Muscle layer of duodenum (tissue), 2 donors: Measurements from ENCODE around the gene LRMDA.

Experiments used
- H3K27ac ChIP-seq: one replicate; pipeline ENCODE4 v1.7.0; 2013; ENCODE audit warnings: mild to moderate bottlenecking, low read length
- H3K27me3 ChIP-seq: one replicate; pipeline ENCODE4 v1.7.0; 2013; ENCODE audit warnings: low read depth, mild to moderate bottlenecking, control low read depth, low read length
- H3K36me3 ChIP-seq, 2 donors: one replicate each; pipeline ENCODE4 v1.7.0; 2013; ENCODE audit warnings: low read length in 2 of 2, control low read depth in 1 of 2, mild to moderate bottlenecking in 1 of 2; ENCODE audit not compliant: insufficient read depth in 2 of 2, control insufficient read depth in 1 of 2
- H3K4me1 ChIP-seq, 2 donors: one replicate each; pipeline ENCODE4 v1.7.0; 2013; ENCODE audit warnings: low read length in 2 of 2, mild to moderate bottlenecking in 2 of 2, control low read depth in 1 of 2, moderate library complexity in 1 of 2; ENCODE audit not compliant: insufficient read depth in 2 of 2, control insufficient read depth in 1 of 2
- H3K4me3 ChIP-seq, 2 donors: one replicate each; pipeline ENCODE4 v1.7.0; 2013; ENCODE audit warnings: low read length in 2 of 2, low read depth in 1 of 2, mild to moderate bottlenecking in 1 of 2
- H3K9me3 ChIP-seq, 2 donors: one replicate each; pipeline ENCODE4 v1.7.0; 2013; ENCODE audit warnings: low read length in 2 of 2, control low read depth in 1 of 2, mild to moderate bottlenecking in 1 of 2; ENCODE audit not compliant: control insufficient read depth in 1 of 2
- donor health status: healthy.

LRMDA gene

GRCh38 chr10:76188216-76188615, 756.8 kb downstream of the LRMDA start:
- peaks cover 0 to 12% of the 10 kb centered on the region in 2 donors for H3K4me1 ChIP-seq
- no peak overlapping the region for H3K4me3 ChIP-seq
- no peaks in the 10 kb centered on the region for H3K27me3 ChIP-seq
- H3K36me3 ChIP-seq = no peaks in the 10 kb centered on the region
- H3K27ac ChIP-seq = no peak overlapping the region
- H3K9me3 ChIP-seq = no peaks in the 10 kb centered on the region

GRCh38 chr10:76190634-76191270, 759.3 kb downstream of the LRMDA start:
- peaks cover 0 to 5% of the 10 kb centered on the region in 2 donors for H3K4me1 ChIP-seq
- H3K36me3 ChIP-seq = no peaks in the 10 kb centered on the region
- no peaks in the 10 kb centered on the region for H3K27me3 ChIP-seq
- no peak overlapping the region for H3K27ac ChIP-seq
- H3K9me3 ChIP-seq = no peaks in the 10 kb centered on the region
- no peak overlapping the region for H3K4me3 ChIP-seq

- Histone ChIP-seq H3K27ac (no peak overlapping the region), H3K27me3 (no peaks in the 10 kb centered on the region), H3K4me3 (no peak overlapping the region), H3K4me1 (no peaks in the 10 kb centered on the region), H3K9me3 (no peaks in the 10 kb centered on the region), H3K36me3 (no peaks in the 10 kb centered on the region)
These were observed 759.9 kb downstream of the LRMDA start for GRCh38 chr10:76191336-76191735.

- Histone ChIP-seq H3K36me3 (no peaks in the 10 kb centered on the region), H3K27me3 (no peaks in the 10 kb centered on the region), H3K4me1 (no peaks in the 10 kb centered on the region), H3K9me3 (no peaks in the 10 kb centered on the region), H3K27ac (no peak overlapping the region), H3K4me3 (no peak overlapping the region)
These were observed 760.7 kb downstream of the LRMDA start for GRCh38 chr10:76192151-76192550.

GRCh38 chr10:76192694-76193320, 761.4 kb downstream of the LRMDA start:
- H3K27ac ChIP-seq = no peak overlapping the region
- no peak overlapping the region for H3K4me3 ChIP-seq
- no peaks in the 10 kb centered on the region for H3K4me1 ChIP-seq
- no peaks in the 10 kb centered on the region for H3K9me3 ChIP-seq
- H3K27me3 ChIP-seq = no peaks in the 10 kb centered on the region
- no peaks in the 10 kb centered on the region for H3K36me3 ChIP-seq

- Histone ChIP-seq H3K27ac (no peak overlapping the region), H3K4me3 (no peak overlapping the region), H3K9me3 (no peaks in the 10 kb centered on the region), H3K36me3 (no peaks in the 10 kb centered on the region), H3K27me3 (no peaks in the 10 kb centered on the region), H3K4me1 (no peaks in the 10 kb centered on the region)
These were observed 764.4 kb downstream of the LRMDA start for GRCh38 chr10:76195654-76196390.

- Histone ChIP-seq H3K27me3 (no peaks in the 10 kb centered on the region), H3K4me1 (no peaks in the 10 kb centered on the region), H3K9me3 (no peaks in the 10 kb centered on the region), H3K36me3 (no peaks in the 10 kb centered on the region), H3K4me3 (no peak overlapping the region), H3K27ac (no peak overlapping the region)
These were observed 765.9 kb downstream of the LRMDA start for GRCh38 chr10:76197293-76197692.

GRCh38 chr10:76198287-76199035, 767.0 kb downstream of the LRMDA start:
- H3K27me3 ChIP-seq = no peaks in the 10 kb centered on the region
- H3K4me1 ChIP-seq = no peaks in the 10 kb centered on the region
- no peaks in the 10 kb centered on the region for H3K36me3 ChIP-seq
- H3K27ac ChIP-seq = no peak overlapping the region
- no peaks in the 10 kb centered on the region for H3K9me3 ChIP-seq
- H3K4me3 ChIP-seq = no peak overlapping the region

GRCh38 chr10:76201962-76202361, 770.5 kb downstream of the LRMDA start:
- Histone ChIP-seq H3K9me3 (no peaks in the 10 kb centered on the region), H3K4me1 (no peaks in the 10 kb centered on the region), H3K4me3 (no peak overlapping the region), H3K36me3 (no peaks in the 10 kb centered on the region), H3K27me3 (no peaks in the 10 kb centered on the region), H3K27ac (no peak overlapping the region)

- H3K27ac ChIP-seq = no peak overlapping the region
- H3K36me3 ChIP-seq = no peaks in the 10 kb centered on the region
- H3K4me1 ChIP-seq = no peaks in the 10 kb centered on the region
- no peak overlapping the region for H3K4me3 ChIP-seq
- no peaks in the 10 kb centered on the region for H3K9me3 ChIP-seq
- H3K27me3 ChIP-seq = no peaks in the 10 kb centered on the region
These were observed 771.4 kb downstream of the LRMDA start for GRCh38 chr10:76202777-76203176.

GRCh38 chr10:76205361-76205760, 773.9 kb downstream of the LRMDA start:
- Histone ChIP-seq H3K27ac (no peak overlapping the region), H3K27me3 (no peaks in the 10 kb centered on the region), H3K9me3 (no peaks in the 10 kb centered on the region), H3K4me1 (no peaks in the 10 kb centered on the region), H3K36me3 (no peaks in the 10 kb centered on the region), H3K4me3 (no peak overlapping the region)
